MCF 10A (cell line): Measurements from ENCODE around the gene PGF. TPM values are rescaled to one million over a fixed set of nuclear protein-coding genes. Genes with fewer than 3 reads are reported as not detected.

Experiments
- BruUV-seq: library from RNA; stranded (reverse); fragments of 400-500 nt; replicated peaks from 2 replicates; lab custom pipeline; 2021; lab: Mats Ljungman, UMichigan
- CTCF ChIA-PET: fragments of 300-600 bp; sonication (Branson Sonifier 250); formaldehyde crosslinking; extraction: SDS; loops from one replicate; lab custom pipeline; 2021; ENCODE audit warnings: antibody characterized with exemption, inconsistent platforms; lab: Yijun Ruan, JAX
- POLR2A ChIA-PET: fragments of 300-600, 350-650 bp; sonication (Branson Sonifier 250); formaldehyde crosslinking; extraction: SDS; loops from one replicate; lab custom pipeline; 2020; ENCODE audit warnings: antibody characterized with exemption, inconsistent platforms; lab: Yijun Ruan, JAX
- DNase-seq: peaks from one replicate; pipeline ENCODE4 v3.0.0-alpha.2; 2018; ENCODE audit not compliant: unreplicated experiment
- H3K27ac Mint-ChIP-seq: one replicate; pipeline ENCODE4 v1.8.0; 2022; ENCODE audit warnings: mild to moderate bottlenecking, low read depth, mixed read lengths; ENCODE audit not compliant: unreplicated experiment
- H3K27me3 Mint-ChIP-seq: one replicate; pipeline ENCODE4 v1.8.0; 2022; ENCODE audit warnings: mixed read lengths; ENCODE audit not compliant: insufficient read depth, unreplicated experiment
- H3K36me3 Mint-ChIP-seq: one replicate; pipeline ENCODE4 v1.8.0; 2022; ENCODE audit warnings: mild to moderate bottlenecking, moderate library complexity, mixed read lengths; ENCODE audit not compliant: insufficient read depth, unreplicated experiment
- H3K4me1 Mint-ChIP-seq: one replicate; pipeline ENCODE4 v1.8.0; 2022; ENCODE audit warnings: mixed read lengths; ENCODE audit not compliant: insufficient read depth, unreplicated experiment
- H3K4me3 Mint-ChIP-seq: one replicate; pipeline ENCODE4 v1.8.0; 2022; ENCODE audit warnings: mild to moderate bottlenecking, moderate library complexity, mixed read lengths; ENCODE audit not compliant: unreplicated experiment
- H3K9me3 Mint-ChIP-seq: one replicate; pipeline ENCODE4 v1.8.0; 2022; ENCODE audit warnings: mixed read lengths; ENCODE audit not compliant: unreplicated experiment
- intact Hi-C: fragments of 100-400 bp; cut with micrococcal nuclease; formaldehyde crosslinking; loops from 2 replicates; pipeline ENCODE4 v1.14.1; 2022
- total RNA-seq: library from RNA; stranded (reverse); gene quantifications from 2 replicates; pipeline ENCODE4 v1.2.3, GENCODE V29; 2022
- TF ChIP-seq, protein P1 (sequence below): fragments of 200-600 bp; IDR thresholded peaks from one replicate; pipeline ENCODE4 v1.8.0; 2022; ENCODE audit warnings: antibody characterized with exemption, mild to moderate bottlenecking; ENCODE audit not compliant: unreplicated experiment

Gene PGF
- total RNA-seq, 1 experiment from 2014 or later: 2.1 TPM

DNA sequence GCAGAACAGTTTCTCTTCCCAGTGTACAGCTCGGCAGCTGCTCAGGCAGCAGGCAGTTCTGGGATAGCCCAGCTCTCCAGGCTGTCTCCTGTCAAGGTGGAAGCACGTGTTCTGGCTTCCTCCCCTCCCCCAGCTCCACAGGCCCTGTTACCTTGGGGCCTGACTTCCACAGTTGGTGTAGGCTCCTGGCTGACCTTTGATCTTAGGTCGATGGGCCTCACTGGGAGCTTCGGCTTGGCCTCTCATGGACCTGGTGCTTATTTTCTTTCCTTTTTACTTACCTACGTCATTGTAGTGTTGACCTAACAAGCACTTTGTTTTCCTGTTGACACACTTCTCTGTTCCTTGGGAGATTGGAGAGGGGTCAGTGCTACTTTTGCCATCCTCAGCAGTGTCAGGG lies 56.7 kb downstream of the PGF start:
- ChIA-PET POLR2A (interaction anchor here (1.9 kb wide), 1 partner anchor 14 kb away, joined by 5 read pairs; no protein-coding TSS in a partner anchor), CTCF (interaction anchor here (0.7 to 11.7 kb wide), 2 partner anchors 6 to 39 kb away, joined by 3 to 127 read pairs; no protein-coding TSS in a partner anchor)
- no peaks in the 10 kb centered on the region for H3K9me3 Mint-ChIP-seq
- no peaks in the 10 kb centered on the region for H3K4me1 Mint-ChIP-seq
- intact Hi-C loops: no loop called here
- H3K27me3 Mint-ChIP-seq: no peaks in the 10 kb centered on the region
- DNase-seq: no peak
- no TSS peak for BruUV-seq
- H3K36me3 Mint-ChIP-seq: peaks cover 93% of the 10 kb centered on the region
- TF ChIP-seq, protein P1, sequence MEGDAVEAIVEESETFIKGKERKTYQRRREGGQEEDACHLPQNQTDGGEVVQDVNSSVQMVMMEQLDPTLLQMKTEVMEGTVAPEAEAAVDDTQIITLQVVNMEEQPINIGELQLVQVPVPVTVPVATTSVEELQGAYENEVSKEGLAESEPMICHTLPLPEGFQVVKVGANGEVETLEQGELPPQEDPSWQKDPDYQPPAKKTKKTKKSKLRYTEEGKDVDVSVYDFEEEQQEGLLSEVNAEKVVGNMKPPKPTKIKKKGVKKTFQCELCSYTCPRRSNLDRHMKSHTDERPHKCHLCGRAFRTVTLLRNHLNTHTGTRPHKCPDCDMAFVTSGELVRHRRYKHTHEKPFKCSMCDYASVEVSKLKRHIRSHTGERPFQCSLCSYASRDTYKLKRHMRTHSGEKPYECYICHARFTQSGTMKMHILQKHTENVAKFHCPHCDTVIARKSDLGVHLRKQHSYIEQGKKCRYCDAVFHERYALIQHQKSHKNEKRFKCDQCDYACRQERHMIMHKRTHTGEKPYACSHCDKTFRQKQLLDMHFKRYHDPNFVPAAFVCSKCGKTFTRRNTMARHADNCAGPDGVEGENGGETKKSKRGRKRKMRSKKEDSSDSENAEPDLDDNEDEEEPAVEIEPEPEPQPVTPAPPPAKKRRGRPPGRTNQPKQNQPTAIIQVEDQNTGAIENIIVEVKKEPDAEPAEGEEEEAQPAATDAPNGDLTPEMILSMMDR: no peak
- no peak overlapping the region for H3K4me3 Mint-ChIP-seq
- no peak overlapping the region for H3K27ac Mint-ChIP-seq

DNA sequence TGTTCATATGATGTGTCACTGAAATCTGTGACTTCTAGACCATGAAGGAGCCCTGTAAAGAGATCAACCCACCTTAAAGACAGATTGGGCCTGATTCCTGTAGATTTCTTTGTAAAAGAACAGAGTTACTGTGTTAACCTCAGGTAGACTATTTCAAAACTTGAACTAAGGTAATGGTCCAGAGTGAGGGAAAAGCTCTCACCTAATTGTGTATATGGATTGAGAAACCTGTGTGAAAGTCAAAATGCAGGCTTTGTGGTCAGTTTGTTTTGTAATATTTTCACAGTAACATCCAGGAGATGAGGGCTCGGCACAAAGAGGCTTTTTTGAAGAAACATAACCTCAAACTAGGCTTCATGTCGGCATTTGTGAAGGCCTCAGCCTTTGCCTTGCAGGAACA lies 57.3 kb downstream of the PGF start:
- no peak for DNase-seq
- CTCF ChIA-PET: interaction anchor here (0.5 to 11.7 kb wide), 6 partner anchors 7 to 557 kb away, joined by 3 to 127 read pairs (median 3); partner anchors contain the start of gene DLST
- TF ChIP-seq, protein P1: no peak
- H3K27ac Mint-ChIP-seq: no peak overlapping the region
- H3K4me3 Mint-ChIP-seq: no peak overlapping the region
- intact Hi-C loops: no loop called here
- H3K9me3 Mint-ChIP-seq: no peaks in the 10 kb centered on the region
- BruUV-seq: no TSS peak
- no peaks in the 10 kb centered on the region for H3K27me3 Mint-ChIP-seq
- H3K36me3 Mint-ChIP-seq: peaks cover 94% of the 10 kb centered on the region
- H3K4me1 Mint-ChIP-seq: no peaks in the 10 kb centered on the region
- POLR2A ChIA-PET: interaction anchor here (1.9 kb wide), 1 partner anchor 14 kb away, joined by 5 read pairs; no protein-coding TSS in a partner anchor

DNA sequence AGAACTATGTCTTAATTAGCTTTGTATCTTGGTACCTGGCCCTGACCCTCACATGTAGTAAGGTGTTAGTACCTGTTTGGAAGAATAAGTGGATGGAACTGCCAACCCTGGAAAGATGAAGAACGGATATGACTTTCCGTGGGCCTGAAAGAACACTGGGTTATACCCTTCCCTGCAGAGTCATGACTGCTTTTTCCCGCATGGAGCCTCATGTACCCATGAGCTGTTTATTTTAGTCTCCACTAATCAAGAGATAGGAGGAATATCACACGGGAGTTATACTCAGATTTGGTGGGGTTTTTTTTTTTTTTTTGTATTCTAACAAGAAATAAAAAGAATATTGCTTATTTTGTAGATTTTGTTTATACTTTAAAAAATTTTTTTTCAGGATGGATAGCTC lies 57.8 kb downstream of the PGF start:
- H3K9me3 Mint-ChIP-seq: no peaks in the 10 kb centered on the region
- H3K4me1 Mint-ChIP-seq: no peaks in the 10 kb centered on the region
- ChIA-PET POLR2A (interaction anchor here (0.6 to 1.3 kb wide), 2 partner anchors 8 to 19 kb away, joined by 4 to 5 read pairs; no protein-coding TSS in a partner anchor), CTCF (interaction anchor here (0.5 to 11.7 kb wide), 5 partner anchors 8 to 558 kb away, joined by 3 to 127 read pairs (median 3); partner anchors contain the start of gene DLST)
- no TSS peak for BruUV-seq
- H3K27me3 Mint-ChIP-seq: no peaks in the 10 kb centered on the region
- intact Hi-C loops: no loop called here
- TF ChIP-seq, protein P1: no peak
- no peak overlapping the region for H3K27ac Mint-ChIP-seq
- no peak for DNase-seq
- H3K4me3 Mint-ChIP-seq: no peak overlapping the region
- peaks cover 94% of the 10 kb centered on the region for H3K36me3 Mint-ChIP-seq

DNA sequence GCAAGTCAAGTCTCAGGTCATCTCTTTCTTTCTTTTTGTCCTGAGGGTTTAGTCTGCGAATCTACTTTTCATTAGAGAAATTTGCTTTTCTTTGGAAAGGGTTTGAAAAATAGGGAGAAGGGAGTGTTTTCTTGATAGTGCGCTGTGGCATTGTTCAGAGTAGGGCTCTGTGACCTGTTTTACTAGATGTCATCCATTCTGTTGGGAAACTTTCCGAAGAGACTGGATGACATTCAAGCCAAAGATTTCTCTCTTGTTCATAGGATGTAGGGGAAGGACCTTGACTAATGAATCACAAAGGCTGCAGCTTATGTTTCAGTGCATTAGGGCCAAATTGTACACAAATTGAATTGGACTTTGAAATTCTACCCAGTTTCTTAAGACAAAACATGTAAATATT lies 59.0 kb downstream of the PGF start:
- intact Hi-C loops: no loop called here
- BruUV-seq: no TSS peak
- Mint-ChIP-seq H3K27me3 (no peaks in the 10 kb centered on the region), H3K27ac (no peak overlapping the region), H3K4me3 (no peak overlapping the region), H3K36me3 (peaks cover 96% of the 10 kb centered on the region), H3K4me1 (no peaks in the 10 kb centered on the region), H3K9me3 (no peaks in the 10 kb centered on the region)
- ChIA-PET CTCF (interaction anchor here (0.8 to 11.7 kb wide), 2 partner anchors 9 to 35 kb away, joined by 3 to 127 read pairs; no protein-coding TSS in a partner anchor), POLR2A (interaction anchor here (0.9 to 1.3 kb wide), 2 partner anchors 9 to 12 kb away, joined by 3 to 5 read pairs; no protein-coding TSS in a partner anchor)
- no peak for DNase-seq
- TF ChIP-seq, protein P1: no peak
